HEK293 (cell line): ENCODE measurements around the gene STRA6.

Source experiments
- CTCF ChIA-PET: fragments of 350-600 bp; formaldehyde crosslinking; extraction: SDS; loops from one replicate; lab custom pipeline; 2021; ENCODE audit warnings: antibody characterized with exemption; lab: Yijun Ruan, JAX
- POLR2A ChIA-PET: fragments of 300-600 bp; formaldehyde crosslinking; extraction: SDS; loops from one replicate; lab custom pipeline; 2020; ENCODE audit warnings: antibody characterized with exemption, inconsistent platforms; lab: Yijun Ruan, JAX
- H3K27ac ChIP-seq: fragments of 200-500 bp; sonication (Bioruptor generic); 2 replicates; pipeline ENCODE4 v1.5.1; 2014; ENCODE audit warnings: low read depth, low read length, control low read depth, inconsistent platforms; ENCODE audit errors: extremely low read depth
- H3K36me3 ChIP-seq, 2 experiments: fragments of 200-500 bp in 1 of 2; sonication (Bioruptor generic) in 1 of 2; 1 replicate in 1 of 2; 2 replicates in 1 of 2; pipeline ENCODE4 v1.5.1; 2014 to 2017; ENCODE audit warnings: inconsistent platforms in 2 of 2, low read length in 2 of 2; ENCODE audit not compliant: control insufficient read depth in 2 of 2, insufficient read depth in 1 of 2
- H3K4me1 ChIP-seq: fragments of 200-500 bp; sonication (Bioruptor generic); 2 replicates; pipeline ENCODE4 v1.5.1; 2014; ENCODE audit warnings: mild to moderate bottlenecking, low read length, inconsistent platforms; ENCODE audit not compliant: control insufficient read depth, insufficient read depth
- H3K4me3 ChIP-seq: 2 replicates; pipeline ENCODE4 v1.5.1; 2011; ENCODE audit warnings: low read depth, mild to moderate bottlenecking, control low read depth, low read length, moderate library complexity
- H3K9me3 ChIP-seq: fragments of 200-500 bp; sonication (Bioruptor generic); 2 replicates; pipeline ENCODE4 v1.5.1; 2014; ENCODE audit warnings: low read depth, low read length, inconsistent platforms; ENCODE audit not compliant: control insufficient read depth, insufficient read depth
- BCL11A ChIP-seq: fragments of 450-650 bp; formaldehyde crosslinking; IDR thresholded peaks from 2 replicates; pipeline ENCODE4 v1.5.1; 2016; ENCODE audit warnings: low read depth, missing biosample characterization, missing genetic modification characterization
- BCL11B ChIP-seq: fragments of 450-650 bp; formaldehyde crosslinking; IDR thresholded peaks from 2 replicates; pipeline ENCODE4 v1.5.1; 2016; ENCODE audit warnings: low read depth, missing biosample characterization, missing genetic modification characterization
- KLF9 ChIP-seq: fragments of 450-650 bp; formaldehyde crosslinking; IDR thresholded peaks from 2 replicates; pipeline ENCODE4 v1.5.1; 2016; ENCODE audit warnings: missing biosample characterization, missing genetic modification characterization, low read depth
- MYNN ChIP-seq: fragments of 450-650 bp; formaldehyde crosslinking; IDR thresholded peaks from 2 replicates; pipeline ENCODE4 v1.5.1; 2016; ENCODE audit warnings: missing biosample characterization, missing genetic modification characterization, borderline replicate concordance
- OVOL3 ChIP-seq: fragments of 450-650 bp; formaldehyde crosslinking; IDR thresholded peaks from 2 replicates; pipeline ENCODE4 v1.5.1; 2016; ENCODE audit warnings: missing biosample characterization, missing genetic modification characterization
- SCRT2 ChIP-seq: fragments of 450-650 bp; formaldehyde crosslinking; IDR thresholded peaks from 2 replicates; pipeline ENCODE4 v1.5.1; 2016; ENCODE audit warnings: missing biosample characterization, missing genetic modification characterization
- SP2 ChIP-seq: fragments of 450-650 bp; formaldehyde crosslinking; IDR thresholded peaks from 2 replicates; pipeline ENCODE4 v1.5.1; 2016; ENCODE audit warnings: missing biosample characterization, missing genetic modification characterization
- ZBTB49 ChIP-seq: fragments of 450-650 bp; formaldehyde crosslinking; IDR thresholded peaks from 2 replicates; pipeline ENCODE4 v1.5.1; 2016; ENCODE audit warnings: missing biosample characterization, missing genetic modification characterization, low read depth
- ZFHX2 ChIP-seq: fragments of 450-650 bp; formaldehyde crosslinking; conservative IDR thresholded peaks from 2 replicates; pipeline ENCODE4 v1.5.1; 2016; ENCODE audit warnings: missing biosample characterization, missing genetic modification characterization
- ZFP3 ChIP-seq: fragments of 450-650 bp; formaldehyde crosslinking; IDR thresholded peaks from 2 replicates; pipeline ENCODE4 v1.5.1; 2016; ENCODE audit warnings: low read depth, missing biosample characterization, missing genetic modification characterization
- ZFP37 ChIP-seq: fragments of 450-650 bp; formaldehyde crosslinking; IDR thresholded peaks from 2 replicates; pipeline ENCODE4 v1.5.1; 2016; ENCODE audit warnings: missing biosample characterization, missing genetic modification characterization
- ZNF132 ChIP-seq: fragments of 450-650 bp; formaldehyde crosslinking; IDR thresholded peaks from 2 replicates; pipeline ENCODE4 v1.5.1; 2017; ENCODE audit warnings: missing biosample characterization, missing genetic modification characterization, borderline replicate concordance
- ZNF26 ChIP-seq: fragments of 450-650 bp; formaldehyde crosslinking; IDR thresholded peaks from 2 replicates; pipeline ENCODE4 v1.5.1; 2016; ENCODE audit warnings: missing biosample characterization, missing genetic modification characterization
- ZNF341 ChIP-seq: fragments of 450-650 bp; formaldehyde crosslinking; IDR thresholded peaks from 2 replicates; pipeline ENCODE4; 2016; ENCODE audit warnings: low read depth, missing biosample characterization, missing genetic modification characterization
- ZNF433 ChIP-seq: fragments of 450-650 bp; formaldehyde crosslinking; IDR thresholded peaks from 2 replicates; pipeline ENCODE4 v1.5.1; 2016; ENCODE audit warnings: missing biosample characterization, missing genetic modification characterization, low read depth
- ZNF449 ChIP-seq: fragments of 450-650 bp; formaldehyde crosslinking; IDR thresholded peaks from 2 replicates; pipeline ENCODE4 v1.5.1; 2017; ENCODE audit warnings: missing biosample characterization, mild to moderate bottlenecking, missing genetic modification characterization, moderate library complexity
- ZNF530 ChIP-seq: fragments of 450-650 bp; formaldehyde crosslinking; IDR thresholded peaks from 2 replicates; pipeline ENCODE4 v1.5.1; 2016; ENCODE audit warnings: low read depth, missing biosample characterization, missing genetic modification characterization
- ZNF555 ChIP-seq: fragments of 450-650 bp; formaldehyde crosslinking; conservative IDR thresholded peaks from 2 replicates; pipeline ENCODE4 v1.5.1; 2017; ENCODE audit warnings: missing biosample characterization, mild to moderate bottlenecking, missing genetic modification characterization, inconsistent platforms
- ZNF776 ChIP-seq: fragments of 450-650 bp; formaldehyde crosslinking; IDR thresholded peaks from 2 replicates; pipeline ENCODE4 v1.5.0; 2017; ENCODE audit warnings: missing biosample characterization, missing genetic modification characterization, borderline replicate concordance
- ZNF830 ChIP-seq: fragments of 450-650 bp; IDR thresholded peaks from 2 replicates; pipeline ENCODE4 v1.5.0; 2018; ENCODE audit warnings: missing biosample characterization, missing genetic modification characterization, low read depth, mild to moderate bottlenecking, moderate library complexity
- ZSCAN18 ChIP-seq: fragments of 450-650 bp; formaldehyde crosslinking; IDR thresholded peaks from 2 replicates; pipeline ENCODE4 v1.5.1; 2016; ENCODE audit warnings: missing biosample characterization, missing genetic modification characterization
- TF ChIP-seq, protein P1 (sequence below): fragments of 450-650 bp; formaldehyde crosslinking; IDR thresholded peaks from 2 replicates; pipeline ENCODE4 v1.5.1; 2016; ENCODE audit warnings: missing biosample characterization, missing genetic modification characterization
- TF ChIP-seq, protein P2 (sequence below): fragments of 450-650 bp; formaldehyde crosslinking; IDR thresholded peaks from 2 replicates; pipeline ENCODE4 v1.5.1; 2016; ENCODE audit warnings: missing biosample characterization, missing genetic modification characterization

Gene STRA6

DNA sequence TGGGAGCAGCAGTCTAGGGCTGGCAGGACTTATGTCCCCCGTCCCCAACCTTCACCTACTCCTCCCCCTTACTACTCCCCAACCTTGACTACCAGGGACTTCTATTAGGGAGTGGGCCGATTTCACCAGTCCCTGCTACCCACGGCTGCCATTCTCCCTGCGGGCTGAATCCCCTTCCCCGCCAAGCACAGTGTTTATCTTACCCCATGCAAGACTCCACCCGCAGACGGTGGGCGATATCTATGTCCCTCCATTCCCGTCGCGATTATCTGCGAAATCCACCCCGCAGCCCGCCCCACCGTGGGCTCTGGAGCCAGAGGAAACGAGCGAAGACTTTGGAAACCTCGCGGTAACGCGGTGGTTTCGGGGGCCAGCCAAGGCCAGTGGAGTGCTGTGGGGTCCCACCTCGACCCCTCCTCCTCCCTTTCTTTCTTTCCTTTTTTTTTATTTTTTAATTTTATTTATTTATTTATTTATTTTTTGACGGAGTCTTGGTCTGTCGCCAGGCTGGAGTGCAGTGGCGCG, 67.5 kb downstream of the STRA6 start:
- Histone ChIP-seq H3K27ac (no peak overlapping the region), H3K36me3 (no peaks in the 10 kb centered on the region), H3K4me1 (peaks cover 10% of the 10 kb centered on the region), H3K4me3 (no peak overlapping the region), H3K9me3 (no peaks in the 10 kb centered on the region)
- TF ChIP-seq ZNF555 (no peak), ZBTB49 (tag by site-specific recombination) (no peak), ZNF132 (no peak), ZSCAN18 (tag by site-specific recombination) (no peak), OVOL3 (tag by site-specific recombination) (no peak), SP2 (tag by site-specific recombination) (no peak), ZFP37 (tag by site-specific recombination) (no peak), MYNN (tag by site-specific recombination) (no peak), ZNF341 (no peak), ZNF830 (tag by site-specific recombination) (no peak), KLF9 (tag by site-specific recombination) (no peak), ZNF530 (tag by site-specific recombination) (no peak), ZNF433 (no peak), ZFHX2 (tag by site-specific recombination) (no peak), ZNF776 (tag by site-specific recombination) (no peak), BCL11B (tag by site-specific recombination) (no peak), BCL11A (tag by site-specific recombination) (no peak), SCRT2 (tag by site-specific recombination) (no peak), ZFP3 (no peak)
- TF ChIP-seq, protein P1, sequence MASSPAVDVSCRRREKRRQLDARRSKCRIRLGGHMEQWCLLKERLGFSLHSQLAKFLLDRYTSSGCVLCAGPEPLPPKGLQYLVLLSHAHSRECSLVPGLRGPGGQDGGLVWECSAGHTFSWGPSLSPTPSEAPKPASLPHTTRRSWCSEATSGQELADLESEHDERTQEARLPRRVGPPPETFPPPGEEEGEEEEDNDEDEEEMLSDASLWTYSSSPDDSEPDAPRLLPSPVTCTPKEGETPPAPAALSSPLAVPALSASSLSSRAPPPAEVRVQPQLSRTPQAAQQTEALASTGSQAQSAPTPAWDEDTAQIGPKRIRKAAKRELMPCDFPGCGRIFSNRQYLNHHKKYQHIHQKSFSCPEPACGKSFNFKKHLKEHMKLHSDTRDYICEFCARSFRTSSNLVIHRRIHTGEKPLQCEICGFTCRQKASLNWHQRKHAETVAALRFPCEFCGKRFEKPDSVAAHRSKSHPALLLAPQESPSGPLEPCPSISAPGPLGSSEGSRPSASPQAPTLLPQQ (tag by site-specific recombination) = no peak
- ChIA-PET CTCF (interaction anchor here (0.7 to 1.3 kb wide), 4 partner anchors 7 to 173 kb away, joined by 3 to 9 read pairs (median 4); partner anchors contain the start of gene STRA6), POLR2A (interaction anchor here (0.6 to 1.6 kb wide), 3 partner anchors 55 to 61 kb away, joined by 4 to 5 read pairs (median 5); no protein-coding TSS in a partner anchor)

GRCh38 chr15:74134387-74135027, 68.1 kb downstream of the STRA6 start:
- Histone ChIP-seq H3K27ac (no peak overlapping the region), H3K4me1 (peaks cover 14% of the 10 kb centered on the region), H3K4me3 (no peak overlapping the region), H3K36me3 (no peaks in the 10 kb centered on the region), H3K9me3 (no peaks in the 10 kb centered on the region)
- TF ChIP-seq ZNF449 (0 out of 2 replicates have a peak, but pooled peaks have one; percentile 34), ZNF26 (tag by site-specific recombination) (no peak)
- TF ChIP-seq, protein P2, sequence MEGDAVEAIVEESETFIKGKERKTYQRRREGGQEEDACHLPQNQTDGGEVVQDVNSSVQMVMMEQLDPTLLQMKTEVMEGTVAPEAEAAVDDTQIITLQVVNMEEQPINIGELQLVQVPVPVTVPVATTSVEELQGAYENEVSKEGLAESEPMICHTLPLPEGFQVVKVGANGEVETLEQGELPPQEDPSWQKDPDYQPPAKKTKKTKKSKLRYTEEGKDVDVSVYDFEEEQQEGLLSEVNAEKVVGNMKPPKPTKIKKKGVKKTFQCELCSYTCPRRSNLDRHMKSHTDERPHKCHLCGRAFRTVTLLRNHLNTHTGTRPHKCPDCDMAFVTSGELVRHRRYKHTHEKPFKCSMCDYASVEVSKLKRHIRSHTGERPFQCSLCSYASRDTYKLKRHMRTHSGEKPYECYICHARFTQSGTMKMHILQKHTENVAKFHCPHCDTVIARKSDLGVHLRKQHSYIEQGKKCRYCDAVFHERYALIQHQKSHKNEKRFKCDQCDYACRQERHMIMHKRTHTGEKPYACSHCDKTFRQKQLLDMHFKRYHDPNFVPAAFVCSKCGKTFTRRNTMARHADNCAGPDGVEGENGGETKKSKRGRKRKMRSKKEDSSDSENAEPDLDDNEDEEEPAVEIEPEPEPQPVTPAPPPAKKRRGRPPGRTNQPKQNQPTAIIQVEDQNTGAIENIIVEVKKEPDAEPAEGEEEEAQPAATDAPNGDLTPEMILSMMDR (tag by site-specific recombination) = 0 out of 2 replicates have a peak, but pooled peaks have one; percentile 33
- POLR2A ChIA-PET = interaction anchor here (0.6 kb wide), 1 partner anchor 155 kb away, joined by 3 read pairs; no protein-coding TSS in a partner anchor
- CTCF ChIA-PET = interaction anchor here (0.7 to 1.1 kb wide), 3 partner anchors 12 to 108 kb away, joined by 3 to 4 read pairs (median 4); no protein-coding TSS in a partner anchor
